Medulla oblongata (tissue), 1 donor: Measurements from ENCODE around the gene THSD7B.
"Not testable (repeated sequence)": the region's sequence is repeated elsewhere in the genome, so short reads cannot be mapped to it uniquely, and the experiment has no call there.

Experiments
- DNase-seq: peaks from one replicate; pipeline ENCODE4 v3.0.0-alpha.2; 2015; ENCODE audit errors: extremely low spot score

THSD7B gene

DNA sequence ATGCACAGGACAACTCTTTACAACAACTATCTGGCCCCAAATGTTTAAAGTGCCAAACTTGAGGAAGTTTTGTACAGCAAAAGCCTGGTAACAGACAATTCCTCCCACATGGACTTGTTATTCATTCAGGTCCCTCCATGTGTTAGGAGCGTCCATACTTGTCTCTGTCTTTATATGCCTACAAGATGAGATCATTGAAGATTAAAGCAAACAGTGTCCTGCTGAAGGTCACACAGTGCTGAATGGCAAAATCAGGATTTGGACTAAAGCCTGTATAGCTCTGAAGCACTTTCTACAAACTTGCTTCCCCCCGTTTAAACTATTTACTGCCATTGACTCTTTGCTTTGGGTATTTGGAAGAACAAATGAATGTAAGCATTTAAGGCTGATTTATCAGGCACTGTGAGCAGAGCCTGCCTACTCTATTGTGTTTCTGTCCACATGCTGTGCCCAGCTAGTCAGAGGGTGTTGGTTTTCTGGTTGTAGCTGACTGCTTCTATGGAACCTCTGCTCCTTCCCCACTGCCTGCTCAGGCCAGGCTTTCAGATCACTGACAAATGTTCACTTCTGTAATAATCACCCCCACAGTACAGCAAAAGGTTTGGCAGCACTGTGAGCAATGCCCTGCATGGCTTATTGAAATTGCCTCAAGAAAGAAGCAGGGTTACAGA lies 274.3 kb downstream of the THSD7B start:
- DNase-seq, result no peak

DNA sequence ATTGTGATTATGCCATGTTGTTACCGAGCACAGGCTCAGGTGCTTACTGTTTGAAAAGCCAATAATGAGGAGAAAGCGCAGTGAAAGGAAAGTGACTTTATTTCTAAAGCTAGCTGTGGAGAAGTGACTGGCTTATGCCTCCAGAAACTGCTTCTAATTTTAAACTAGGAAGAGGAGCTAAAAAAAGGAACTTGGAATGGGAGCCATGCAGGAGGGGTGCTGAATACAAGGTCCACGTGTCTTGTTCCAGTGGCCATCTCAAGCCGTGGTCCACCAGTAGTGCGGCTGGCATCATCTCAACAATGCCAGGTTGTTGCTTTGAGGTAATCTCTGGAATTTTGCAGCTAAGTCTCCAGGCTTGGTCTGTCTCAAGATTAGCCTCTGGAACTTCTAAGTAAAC lies 282.0 kb downstream of the THSD7B start:
- DNase-seq, result no peak

DNA sequence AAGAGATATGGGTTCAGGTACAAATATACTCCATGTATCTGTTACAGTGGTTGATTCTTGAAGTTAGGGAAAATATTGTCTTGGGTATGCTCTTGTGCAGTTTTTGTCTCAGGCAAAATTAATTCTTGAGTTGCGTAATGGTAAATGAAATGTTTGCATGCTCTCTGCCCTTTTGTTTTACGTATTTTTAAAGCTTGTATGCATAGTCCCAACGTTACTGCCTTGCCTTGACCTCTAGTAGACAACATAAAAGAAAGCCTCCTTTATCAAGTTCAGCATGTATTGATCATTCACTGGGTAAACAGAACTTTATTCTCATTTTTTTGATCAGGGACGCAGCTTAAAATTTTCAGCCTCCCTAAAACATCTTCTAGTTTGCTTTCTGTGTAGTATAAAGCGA lies 283.1 kb downstream of the THSD7B start:
- DNase-seq, result no peak

DNA sequence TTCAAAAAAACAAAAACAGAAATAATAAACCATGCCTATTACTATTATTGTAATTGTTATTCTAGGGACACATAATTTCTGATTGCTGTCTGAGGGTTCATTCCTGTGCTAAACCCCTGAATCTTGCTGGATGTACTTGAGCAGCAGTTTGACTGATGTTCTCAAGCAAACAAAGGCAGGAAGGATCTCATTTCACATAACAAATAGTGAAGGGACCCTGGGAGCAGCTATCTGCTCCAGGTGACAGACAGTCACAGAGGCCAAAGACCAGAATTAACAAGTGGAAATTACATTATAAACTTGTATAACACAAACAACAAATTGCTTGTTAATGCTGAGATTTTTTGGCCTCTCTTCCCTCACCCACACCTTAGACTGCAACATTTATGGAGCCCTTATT lies 284.2 kb downstream of the THSD7B start:
- no peak for DNase-seq

DNA sequence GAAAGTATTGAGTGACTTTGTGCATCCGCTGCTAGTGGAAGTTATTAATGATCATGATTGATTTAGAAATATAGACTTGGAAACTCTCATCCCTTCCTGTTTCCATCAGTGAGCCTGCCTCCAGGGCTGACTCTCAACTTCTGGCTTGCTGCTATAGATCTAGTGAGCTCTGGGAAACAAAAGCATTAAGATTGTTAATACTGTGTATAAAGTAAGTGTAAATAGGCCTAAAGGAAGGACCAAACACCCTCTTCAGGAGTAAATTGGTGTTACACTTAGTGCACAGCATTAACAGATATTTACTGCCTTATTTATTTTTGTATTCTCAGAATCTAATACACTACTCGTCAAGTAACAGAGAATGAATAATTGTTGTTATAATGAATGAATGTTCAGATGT lies 285.6 kb downstream of the THSD7B start:
- DNase-seq, result no peak

DNA sequence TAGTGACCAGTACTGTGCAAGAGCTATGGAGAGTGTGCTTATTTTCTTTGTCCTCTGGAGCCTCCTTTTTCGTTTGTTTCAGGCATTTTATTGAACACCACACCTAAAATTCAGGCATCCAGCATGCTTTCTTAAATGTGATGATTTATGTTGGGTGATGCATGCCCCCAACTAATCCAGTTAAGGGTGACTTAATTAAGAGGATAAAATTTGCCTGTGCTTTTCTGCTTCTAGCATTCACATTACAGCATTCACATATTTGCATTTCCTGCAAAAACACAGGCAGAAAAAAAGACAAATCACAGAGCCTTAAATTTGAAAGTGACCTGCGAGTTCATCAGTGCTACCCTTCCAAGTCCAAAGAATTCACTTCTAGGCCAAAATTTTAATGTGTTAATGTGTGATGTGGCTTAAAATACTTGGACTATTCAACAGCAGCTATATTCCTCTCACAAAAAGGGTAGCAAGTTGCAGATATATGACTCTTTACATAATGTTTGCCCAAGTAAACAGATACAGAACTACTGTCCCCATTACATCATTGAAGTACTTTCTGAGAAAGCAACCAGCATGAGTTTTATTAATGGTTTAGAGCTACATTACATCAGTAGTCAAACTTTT lies 286.5 kb downstream of the THSD7B start:
- no peak for DNase-seq

DNA sequence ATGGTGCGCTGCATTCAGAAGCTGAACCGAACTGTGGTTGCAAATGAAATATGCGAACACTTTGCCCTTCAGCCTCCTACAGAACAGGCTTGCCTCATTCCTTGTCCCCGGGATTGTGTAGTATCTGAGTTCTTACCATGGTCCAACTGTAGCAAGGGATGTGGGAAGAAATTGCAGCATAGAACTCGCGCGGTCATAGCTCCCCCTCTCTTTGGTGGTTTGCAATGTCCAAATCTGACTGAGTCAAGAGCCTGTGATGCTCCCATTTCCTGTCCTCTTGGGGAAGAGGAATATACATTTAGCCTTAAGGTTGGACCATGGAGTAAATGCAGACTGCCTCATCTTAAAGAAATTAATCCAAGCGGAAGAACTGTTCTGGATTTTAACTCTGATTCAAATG lies 291.4 kb downstream of the THSD7B start:
- DNase-seq, result no peak

DNA sequence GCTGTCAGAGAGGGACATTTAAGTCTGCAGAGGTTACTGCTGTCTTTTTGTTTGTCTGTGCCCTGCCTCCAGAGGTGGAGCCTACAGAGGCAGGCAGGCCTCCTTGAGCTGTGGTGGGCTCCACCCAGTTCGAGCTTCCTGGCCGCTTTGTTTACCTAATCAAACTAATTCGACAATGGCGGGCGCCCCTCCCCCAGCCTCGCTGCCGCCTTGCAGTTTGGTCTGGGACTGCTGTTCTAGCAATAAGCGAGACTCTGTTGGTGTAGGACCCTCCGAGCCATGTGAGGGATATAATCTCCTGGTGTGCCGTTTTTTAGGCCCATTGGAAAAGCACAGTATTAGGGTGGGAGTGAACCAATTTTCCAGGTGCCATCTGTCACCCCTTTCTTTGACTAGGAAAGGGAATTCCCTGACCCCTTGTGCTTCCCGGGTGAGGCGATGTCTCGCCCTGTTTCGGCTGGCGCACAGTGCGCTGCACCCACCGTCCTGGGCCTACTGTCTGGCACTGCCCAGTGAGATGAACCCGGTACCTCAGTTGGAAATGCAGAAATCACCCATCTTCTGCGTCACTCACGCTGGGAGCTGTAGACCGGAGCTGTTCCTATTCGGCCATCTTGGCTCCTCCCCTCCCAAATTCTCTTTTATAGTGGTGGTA lies 310.9 kb downstream of the THSD7B start:
- not testable (repeated sequence) for DNase-seq

DNA sequence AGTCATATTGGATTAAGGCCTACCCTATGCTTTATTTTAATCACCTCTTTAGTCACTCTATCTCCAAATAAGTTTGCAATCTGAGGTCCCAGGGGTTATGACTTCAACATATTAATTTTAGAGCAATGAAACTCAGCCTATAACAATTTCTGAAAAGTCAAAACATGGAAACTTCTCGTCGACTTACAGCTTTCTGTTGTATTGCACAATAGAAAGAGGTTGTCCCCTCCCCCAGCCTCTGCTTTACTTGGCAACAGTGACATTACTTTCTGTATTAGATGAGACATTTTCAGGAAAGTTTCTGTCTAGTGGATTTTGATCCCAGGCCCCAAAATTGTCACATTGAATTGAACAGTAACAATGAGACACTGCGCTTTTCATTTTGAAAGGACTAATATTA lies 326.4 kb downstream of the THSD7B start:
- no peak for DNase-seq

DNA sequence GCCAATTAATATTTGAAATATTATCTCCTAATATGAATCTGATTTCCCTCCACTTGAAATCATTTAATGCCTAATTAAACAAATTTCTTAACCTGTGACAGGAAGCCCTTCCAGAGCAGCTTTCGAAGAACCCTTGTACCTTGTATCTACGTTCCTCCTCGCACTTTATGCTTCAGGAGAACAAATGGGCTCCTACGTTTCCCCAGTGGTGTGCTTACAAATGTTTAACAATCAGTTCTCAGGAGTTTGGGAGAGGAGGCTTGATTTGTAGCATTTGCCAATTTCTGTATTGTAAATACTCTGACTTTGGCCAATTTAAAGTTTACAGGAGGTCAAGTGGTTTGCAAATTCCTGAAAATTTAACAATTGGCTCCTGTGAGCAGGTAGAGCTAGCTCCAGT lies 327.8 kb downstream of the THSD7B start:
- DNase-seq, result no peak

DNA sequence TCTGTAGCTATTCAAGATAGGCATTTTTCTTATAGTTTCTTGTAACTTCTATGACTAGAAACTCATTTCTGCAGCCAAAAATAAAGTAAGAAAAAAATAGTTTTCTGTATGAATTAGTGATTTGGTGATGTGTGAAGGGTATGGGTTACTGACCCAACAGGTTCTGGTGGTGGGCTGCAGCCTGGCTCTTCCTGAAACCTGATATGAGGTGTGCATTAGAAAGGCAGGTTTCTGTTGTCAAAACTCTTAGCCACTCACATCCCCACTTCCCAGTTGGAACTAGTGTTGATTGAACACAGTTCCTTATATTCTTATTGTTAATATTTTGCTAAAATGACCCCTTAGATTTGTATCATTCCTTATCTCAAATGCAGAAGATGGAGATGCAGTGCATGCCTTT lies 330.8 kb downstream of the THSD7B start:
- no peak for DNase-seq

DNA sequence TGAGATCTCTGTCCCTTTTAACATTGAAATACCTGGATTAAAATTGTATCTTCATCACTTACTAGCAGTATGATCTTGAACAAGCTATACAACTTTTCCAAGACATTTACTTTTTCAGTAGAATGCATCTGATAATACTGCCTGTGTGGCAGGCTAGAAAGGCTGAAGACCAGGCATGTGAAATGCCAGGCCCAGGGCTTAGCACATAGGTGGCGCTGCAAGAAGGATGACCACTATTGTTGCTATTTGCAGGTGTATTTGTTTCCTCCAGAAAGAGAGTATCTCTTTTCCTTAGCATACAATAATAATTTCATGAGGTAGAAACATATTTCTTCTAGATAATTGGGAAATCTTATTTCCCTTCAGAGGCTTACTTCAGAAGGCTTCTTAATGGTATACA lies 331.3 kb downstream of the THSD7B start:
- DNase-seq, result no peak

DNA sequence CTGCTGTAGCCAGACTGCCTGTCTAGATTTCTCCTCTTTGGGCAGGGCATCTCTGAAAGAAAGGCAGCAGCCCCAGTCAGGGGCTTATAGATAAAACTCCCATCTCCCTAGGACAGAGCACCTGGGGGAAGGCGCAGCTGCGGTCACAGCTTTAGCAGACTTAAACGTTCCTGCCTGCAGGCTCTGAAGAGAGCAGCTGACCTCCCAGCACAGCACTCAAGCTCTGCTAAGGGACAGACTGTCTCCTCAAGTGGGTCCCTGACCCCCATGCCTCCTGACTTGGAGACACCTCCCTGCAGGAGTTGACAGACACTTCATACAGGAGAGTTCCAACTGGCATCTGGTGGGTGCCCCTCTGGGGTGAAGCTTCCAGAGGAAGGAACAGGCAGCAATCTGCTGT lies 336.5 kb downstream of the THSD7B start:
- DNase-seq, result not testable (repeated sequence)

DNA sequence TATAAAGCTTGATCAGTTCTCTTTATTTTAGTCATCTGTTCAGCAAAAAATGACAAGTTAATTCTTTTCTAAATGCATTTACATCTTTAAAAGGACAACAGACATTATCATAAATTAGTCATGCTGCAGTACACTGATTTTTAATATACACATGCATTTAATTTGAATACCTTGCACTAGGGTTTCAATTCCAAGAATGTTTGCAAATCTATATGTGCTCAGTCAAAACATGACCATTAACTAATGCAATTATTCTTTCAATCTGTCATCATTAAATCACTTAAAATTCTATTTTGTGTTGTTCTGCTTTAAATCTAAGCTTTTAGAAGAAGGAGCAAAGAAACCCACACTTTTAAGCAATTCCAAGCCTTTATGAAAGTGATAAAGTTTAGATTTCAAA lies 342.6 kb downstream of the THSD7B start:
- DNase-seq, result no peak

DNA sequence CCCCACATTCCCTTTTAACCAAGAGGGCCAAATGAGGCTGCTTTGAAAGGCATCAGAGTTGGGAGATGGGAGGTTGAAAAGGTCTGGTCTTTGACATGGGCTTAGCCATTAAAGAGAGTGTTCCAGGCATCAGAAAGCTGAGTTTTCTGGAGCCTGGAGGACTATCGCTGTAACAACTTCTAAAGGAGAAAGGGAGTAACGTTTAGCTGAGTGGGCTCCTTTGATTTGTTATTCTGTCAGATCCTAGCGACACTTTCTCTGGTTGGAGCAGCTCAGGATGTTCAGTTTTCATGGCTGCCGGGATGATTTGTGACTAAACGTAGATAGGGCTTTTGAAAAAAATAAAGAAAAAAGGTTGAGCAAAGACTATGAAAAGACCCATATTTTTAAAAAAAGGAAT lies 346.6 kb downstream of the THSD7B start:
- DNase-seq, result no peak

DNA sequence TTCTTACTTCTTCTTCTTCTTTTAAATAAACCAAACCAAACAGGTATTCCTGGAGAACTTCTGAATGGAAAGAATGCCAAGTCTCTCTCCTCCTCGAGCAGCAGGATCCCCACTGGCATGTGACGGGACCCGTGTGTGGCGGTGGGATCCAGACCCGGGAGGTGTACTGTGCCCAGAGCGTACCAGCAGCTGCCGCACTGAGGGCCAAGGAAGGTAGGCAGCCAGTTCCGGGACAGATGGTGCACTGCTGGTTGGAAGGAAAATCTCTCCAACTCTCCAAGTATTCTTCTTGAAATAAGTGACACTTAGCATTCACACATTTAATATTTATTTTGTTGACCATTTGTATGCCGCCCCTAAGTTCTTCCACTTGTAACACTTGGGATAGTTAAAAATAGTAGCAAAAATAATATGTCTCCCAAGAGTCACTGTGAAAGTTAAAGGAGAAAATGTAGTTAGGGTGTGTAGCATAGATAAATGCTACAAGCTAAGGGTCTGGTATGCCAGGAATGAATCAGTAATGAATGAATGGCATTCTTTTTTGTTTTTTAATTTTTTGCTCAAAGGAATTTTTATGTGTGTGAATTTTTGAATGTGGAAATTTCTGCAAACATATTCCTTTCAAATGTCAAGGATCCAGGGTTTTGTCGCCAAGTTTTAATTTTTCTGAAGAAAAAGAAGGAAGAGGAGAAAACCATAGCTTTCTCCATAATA lies 349.9 kb downstream of the THSD7B start:
- DNase-seq, result no peak

DNA sequence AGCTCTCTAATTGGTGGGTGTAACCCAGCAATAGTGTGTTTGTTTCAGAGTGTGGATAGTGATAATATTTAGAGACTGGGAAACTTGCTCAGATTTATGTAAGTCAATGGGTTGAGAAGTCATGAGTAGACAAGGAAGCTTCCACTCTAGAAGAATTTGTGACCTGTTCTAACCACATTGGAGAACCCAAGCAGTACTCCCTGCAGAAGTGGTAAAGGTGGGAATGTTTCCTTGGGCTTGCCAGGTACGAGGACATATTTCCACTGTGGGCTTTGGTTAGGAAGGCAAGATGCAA lies 350.4 kb downstream of the THSD7B start:
- no peak for DNase-seq

DNA sequence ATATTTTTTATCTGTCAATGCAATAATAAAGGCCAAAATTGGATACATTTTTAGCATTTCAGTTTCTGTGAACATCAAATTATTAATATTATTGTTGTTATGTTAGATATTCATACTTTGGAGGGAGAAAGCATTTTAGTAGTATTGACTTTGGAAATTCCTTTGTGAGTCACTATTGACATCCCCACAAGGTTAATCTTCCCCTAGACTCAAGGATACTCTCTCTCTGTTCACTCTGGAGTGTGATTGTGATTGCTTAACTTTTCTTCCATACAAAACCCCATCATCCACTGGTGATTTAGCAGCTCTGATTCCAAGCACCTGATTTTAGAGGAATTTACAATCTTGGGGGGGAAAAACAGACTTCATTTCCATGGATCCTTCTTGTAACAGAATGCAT lies 352.0 kb downstream of the THSD7B start:
- DNase-seq, result no peak

DNA sequence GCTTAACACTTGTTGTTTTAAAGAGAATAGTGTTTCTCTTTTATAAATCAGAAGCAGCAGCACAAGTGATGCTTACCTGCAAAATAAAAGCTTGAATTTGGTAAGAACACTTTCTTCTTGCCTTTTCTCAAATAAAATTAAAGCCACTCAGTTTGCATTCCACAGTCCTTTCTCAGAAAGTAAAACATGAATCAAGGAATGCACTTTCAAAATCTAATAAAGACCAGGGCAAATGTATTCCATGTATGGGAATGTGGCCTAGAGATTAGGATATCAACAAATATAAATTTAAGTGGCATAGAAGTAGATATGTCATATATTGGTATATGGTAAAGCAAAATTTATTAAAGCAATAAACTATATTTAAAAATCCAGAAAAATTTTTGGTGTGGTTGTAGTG lies 352.8 kb downstream of the THSD7B start:
- no peak for DNase-seq

DNA sequence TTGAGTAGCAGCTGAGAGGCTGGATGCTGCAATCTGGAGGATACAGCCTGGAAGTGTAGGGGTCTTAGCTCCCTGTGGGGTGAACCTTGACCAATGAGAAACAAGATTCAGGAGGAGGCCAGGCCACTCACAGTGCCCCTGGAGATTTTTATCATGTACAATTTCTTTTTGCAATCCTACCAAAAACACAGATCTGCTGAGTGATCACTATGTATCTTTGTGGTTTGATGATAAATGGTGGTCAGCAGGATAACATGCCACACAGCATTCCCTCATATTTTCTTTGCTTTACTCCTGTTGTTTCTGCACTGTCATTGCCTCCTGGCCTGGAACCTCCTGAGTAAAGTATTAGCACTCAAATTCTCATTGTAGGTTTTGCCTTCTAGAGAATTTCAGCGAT lies 357.9 kb downstream of the THSD7B start:
- no peak for DNase-seq

DNA sequence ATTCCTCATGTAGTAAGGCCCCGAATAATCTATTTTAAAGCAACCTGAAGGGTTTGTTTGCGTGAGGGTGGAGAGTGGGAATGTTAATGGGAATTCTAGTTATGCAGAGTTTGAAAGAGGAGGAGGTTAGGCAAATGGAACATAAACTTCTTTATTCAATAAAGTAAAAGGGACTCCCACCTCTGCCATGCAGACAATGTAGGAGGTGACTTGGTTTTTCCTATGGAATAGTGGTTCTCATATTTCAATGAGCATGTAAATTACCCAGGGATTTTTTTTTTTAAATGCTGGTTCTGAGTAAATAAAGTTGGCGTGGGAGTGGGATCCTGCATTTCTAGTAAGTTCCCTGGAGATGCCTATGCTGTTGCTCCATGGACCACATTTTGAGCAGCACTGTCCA lies 367.9 kb downstream of the THSD7B start:
- no peak for DNase-seq

DNA sequence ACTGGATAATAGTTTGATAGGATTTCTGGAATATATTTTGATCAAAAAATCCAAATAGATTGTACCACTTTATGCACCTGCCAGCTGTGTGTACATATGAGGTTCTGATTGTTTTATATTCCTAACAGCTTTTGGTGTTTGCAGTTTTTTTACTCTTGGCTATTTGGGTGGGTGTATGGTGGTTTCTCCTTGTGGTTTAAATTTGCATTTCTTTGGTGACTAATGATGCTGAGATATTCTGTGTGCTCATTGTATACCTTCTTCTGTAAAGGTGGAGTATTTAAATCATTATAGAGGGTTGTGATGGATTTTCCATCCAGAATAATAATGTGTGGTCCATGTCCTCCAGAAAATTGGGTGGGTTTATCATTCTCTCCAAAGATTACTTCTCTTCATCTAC lies 372.9 kb downstream of the THSD7B start:
- DNase-seq, result no peak

DNA sequence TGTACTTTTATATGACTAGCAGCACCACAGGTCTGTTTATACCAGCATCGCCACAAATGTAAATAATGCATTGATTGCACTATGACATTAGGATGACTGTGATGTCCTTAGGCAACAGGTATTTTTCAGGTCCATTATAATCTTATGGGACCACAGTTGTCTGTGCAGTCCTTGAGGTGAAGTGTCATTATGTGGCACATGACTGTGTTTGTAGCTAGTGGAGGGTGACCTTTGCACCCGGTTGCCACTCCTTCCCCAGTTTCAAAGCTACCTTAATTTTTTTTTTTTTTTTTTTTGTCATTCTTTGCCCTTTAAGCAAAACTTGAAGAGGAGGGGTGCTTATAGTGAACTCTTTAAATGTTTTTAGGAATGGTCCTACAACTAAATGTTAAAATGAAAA lies 386.4 kb downstream of the THSD7B start:
- no peak for DNase-seq
